Liver (tissue), 3 donors: ENCODE data around the gene GPR146.

Source experiments
- EGR1 ChIP-seq, 2 donors: IDR thresholded peaks; 2 replicates each; pipeline ENCODE4 v1.6.1; 2016 to 2018; ENCODE audit warnings: antibody characterized with exemption in 2 of 2, low read depth in 2 of 2
- FOXA2 ChIP-seq: IDR thresholded peaks from 2 replicates; pipeline ENCODE4 v1.6.1; 2016; ENCODE audit warnings: antibody characterized with exemption
- GABPA ChIP-seq, 2 donors: IDR thresholded peaks in 1 of 2; conservative IDR thresholded peaks in 1 of 2; 2 replicates each; pipeline ENCODE4 v1.6.1; 2016; ENCODE audit warnings: antibody characterized with exemption in 2 of 2, mild to moderate bottlenecking in 1 of 2, moderate library complexity in 1 of 2
- HNF4A ChIP-seq, 2 donors: conservative IDR thresholded peaks; 2 replicates each; pipeline ENCODE4 v1.6.1; 2016; ENCODE audit warnings: antibody characterized with exemption in 2 of 2, mild to moderate bottlenecking in 2 of 2
- JUND ChIP-seq, 2 donors: IDR thresholded peaks; 2 replicates each; pipeline ENCODE4 v1.6.1; 2016; ENCODE audit warnings: antibody characterized with exemption in 2 of 2
- RAD21 ChIP-seq, 2 donors: IDR thresholded peaks; 2 replicates each; pipeline ENCODE4 v1.6.1; 2016; ENCODE audit warnings: antibody characterized with exemption in 2 of 2, mild to moderate bottlenecking in 2 of 2
- REST ChIP-seq: IDR thresholded peaks from 2 replicates; pipeline ENCODE4 v1.6.1; 2016; ENCODE audit warnings: antibody characterized with exemption, mild to moderate bottlenecking
- SP1 ChIP-seq: IDR thresholded peaks from 2 replicates; pipeline ENCODE4 v1.6.1; 2018; ENCODE audit warnings: antibody characterized with exemption, mild to moderate bottlenecking
- TAF1 ChIP-seq: conservative IDR thresholded peaks from 2 replicates; pipeline ENCODE4 v1.6.1; 2016; ENCODE audit warnings: antibody characterized with exemption, mild to moderate bottlenecking
- YY1 ChIP-seq: IDR thresholded peaks from 2 replicates; pipeline ENCODE4 v1.6.1; 2016; ENCODE audit warnings: antibody characterized with exemption, mild to moderate bottlenecking
- TF ChIP-seq, protein P1 (sequence below): fragments of 150-350 bp; IDR thresholded peaks from 2 replicates; pipeline ENCODE4 v1.5.1; 2017; ENCODE audit warnings: improper control_type of control experiment, low read depth, low read length; ENCODE audit not compliant: missing input control
- TF ChIP-seq, protein P2 (sequence below): IDR thresholded peaks from 2 replicates; pipeline ENCODE4 v1.6.1; 2016; ENCODE audit warnings: antibody characterized with exemption
- donor health status: healthy.
- donor health status: healthy.

GRCh38 chr7:1066242-1066588 lies 21.9 kb downstream of the GPR146 start:
- TF ChIP-seq, protein P1, sequence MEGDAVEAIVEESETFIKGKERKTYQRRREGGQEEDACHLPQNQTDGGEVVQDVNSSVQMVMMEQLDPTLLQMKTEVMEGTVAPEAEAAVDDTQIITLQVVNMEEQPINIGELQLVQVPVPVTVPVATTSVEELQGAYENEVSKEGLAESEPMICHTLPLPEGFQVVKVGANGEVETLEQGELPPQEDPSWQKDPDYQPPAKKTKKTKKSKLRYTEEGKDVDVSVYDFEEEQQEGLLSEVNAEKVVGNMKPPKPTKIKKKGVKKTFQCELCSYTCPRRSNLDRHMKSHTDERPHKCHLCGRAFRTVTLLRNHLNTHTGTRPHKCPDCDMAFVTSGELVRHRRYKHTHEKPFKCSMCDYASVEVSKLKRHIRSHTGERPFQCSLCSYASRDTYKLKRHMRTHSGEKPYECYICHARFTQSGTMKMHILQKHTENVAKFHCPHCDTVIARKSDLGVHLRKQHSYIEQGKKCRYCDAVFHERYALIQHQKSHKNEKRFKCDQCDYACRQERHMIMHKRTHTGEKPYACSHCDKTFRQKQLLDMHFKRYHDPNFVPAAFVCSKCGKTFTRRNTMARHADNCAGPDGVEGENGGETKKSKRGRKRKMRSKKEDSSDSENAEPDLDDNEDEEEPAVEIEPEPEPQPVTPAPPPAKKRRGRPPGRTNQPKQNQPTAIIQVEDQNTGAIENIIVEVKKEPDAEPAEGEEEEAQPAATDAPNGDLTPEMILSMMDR: no peak
- TF ChIP-seq SP1: no peak
- no peak for TF ChIP-seq TAF1
- TF ChIP-seq HNF4A (conservative IDR thresholded peaks at IDR 0.05): no peak
- no peak for TF ChIP-seq REST
- no peak for TF ChIP-seq RAD21 (IDR thresholded peaks at IDR 0.05)
- no peak for TF ChIP-seq GABPA (IDR thresholded peaks at IDR 0.05 in 1 of 2, conservative IDR thresholded peaks at IDR 0.05 in 1 of 2)
- TF ChIP-seq FOXA2: no peak
- TF ChIP-seq JUND (IDR thresholded peaks at IDR 0.05): no peak
- no peak for TF ChIP-seq EGR1 (IDR thresholded peaks at IDR 0.05; ENCODE audit: low read depth in 2 of 2)
- TF ChIP-seq, protein P2, sequence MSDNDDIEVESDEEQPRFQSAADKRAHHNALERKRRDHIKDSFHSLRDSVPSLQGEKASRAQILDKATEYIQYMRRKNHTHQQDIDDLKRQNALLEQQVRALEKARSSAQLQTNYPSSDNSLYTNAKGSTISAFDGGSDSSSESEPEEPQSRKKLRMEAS: no peak
- no peak for TF ChIP-seq YY1
